Iris pigment epithelial cell (primary cell): ENCODE results near the gene MKS1.

Experiments used
- DNase-seq: peaks from one replicate; pipeline ENCODE4 v3.0.0-alpha.2; 2011; ENCODE audit warnings: low read depth

The MKS1 gene

GRCh38 chr17:58161566-58161965, 57.5 kb downstream of the MKS1 start:
- no peak for DNase-seq

GRCh38 chr17:58158181-58158580, 60.9 kb downstream of the MKS1 start:
- DNase-seq = no peak

GRCh38 chr17:58156839-58157803, 61.9 kb downstream of the MKS1 start:
- peak; percentile 8 for DNase-seq
